ENCODE data around the gene TTLL11.

DNA sequence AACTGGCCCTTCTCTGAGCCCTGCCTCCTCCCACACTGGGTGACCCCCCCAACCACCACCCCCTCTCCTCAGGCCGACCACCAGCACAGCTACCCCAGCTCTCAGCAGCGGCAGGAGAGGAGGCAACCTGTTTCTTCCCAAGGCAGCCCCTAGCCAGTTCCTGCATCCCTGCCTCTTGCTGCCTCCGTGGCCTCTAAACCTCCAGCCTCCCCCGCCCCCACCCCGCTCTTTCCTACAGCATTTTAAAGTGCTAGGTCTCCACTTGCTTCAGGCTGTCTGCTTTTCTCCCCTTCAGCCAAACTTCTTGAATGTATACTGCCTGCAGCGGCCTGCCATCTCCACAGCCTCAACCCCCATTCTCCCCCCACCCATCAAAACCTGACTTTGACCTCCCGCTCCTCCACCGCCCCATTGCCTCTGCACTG, 306.1 kb downstream of the TTLL11 start:
- TF ChIP-seq RAD21 (IDR thresholded peaks at IDR 0.05; ENCODE audit: low read depth), result no peak
- TF ChIP-seq, protein P1, sequence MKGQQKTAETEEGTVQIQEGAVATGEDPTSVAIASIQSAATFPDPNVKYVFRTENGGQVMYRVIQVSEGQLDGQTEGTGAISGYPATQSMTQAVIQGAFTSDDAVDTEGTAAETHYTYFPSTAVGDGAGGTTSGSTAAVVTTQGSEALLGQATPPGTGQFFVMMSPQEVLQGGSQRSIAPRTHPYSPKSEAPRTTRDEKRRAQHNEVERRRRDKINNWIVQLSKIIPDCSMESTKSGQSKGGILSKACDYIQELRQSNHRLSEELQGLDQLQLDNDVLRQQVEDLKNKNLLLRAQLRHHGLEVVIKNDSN (IDR thresholded peaks at IDR 0.05), result no peak
- TF ChIP-seq, protein P2, sequence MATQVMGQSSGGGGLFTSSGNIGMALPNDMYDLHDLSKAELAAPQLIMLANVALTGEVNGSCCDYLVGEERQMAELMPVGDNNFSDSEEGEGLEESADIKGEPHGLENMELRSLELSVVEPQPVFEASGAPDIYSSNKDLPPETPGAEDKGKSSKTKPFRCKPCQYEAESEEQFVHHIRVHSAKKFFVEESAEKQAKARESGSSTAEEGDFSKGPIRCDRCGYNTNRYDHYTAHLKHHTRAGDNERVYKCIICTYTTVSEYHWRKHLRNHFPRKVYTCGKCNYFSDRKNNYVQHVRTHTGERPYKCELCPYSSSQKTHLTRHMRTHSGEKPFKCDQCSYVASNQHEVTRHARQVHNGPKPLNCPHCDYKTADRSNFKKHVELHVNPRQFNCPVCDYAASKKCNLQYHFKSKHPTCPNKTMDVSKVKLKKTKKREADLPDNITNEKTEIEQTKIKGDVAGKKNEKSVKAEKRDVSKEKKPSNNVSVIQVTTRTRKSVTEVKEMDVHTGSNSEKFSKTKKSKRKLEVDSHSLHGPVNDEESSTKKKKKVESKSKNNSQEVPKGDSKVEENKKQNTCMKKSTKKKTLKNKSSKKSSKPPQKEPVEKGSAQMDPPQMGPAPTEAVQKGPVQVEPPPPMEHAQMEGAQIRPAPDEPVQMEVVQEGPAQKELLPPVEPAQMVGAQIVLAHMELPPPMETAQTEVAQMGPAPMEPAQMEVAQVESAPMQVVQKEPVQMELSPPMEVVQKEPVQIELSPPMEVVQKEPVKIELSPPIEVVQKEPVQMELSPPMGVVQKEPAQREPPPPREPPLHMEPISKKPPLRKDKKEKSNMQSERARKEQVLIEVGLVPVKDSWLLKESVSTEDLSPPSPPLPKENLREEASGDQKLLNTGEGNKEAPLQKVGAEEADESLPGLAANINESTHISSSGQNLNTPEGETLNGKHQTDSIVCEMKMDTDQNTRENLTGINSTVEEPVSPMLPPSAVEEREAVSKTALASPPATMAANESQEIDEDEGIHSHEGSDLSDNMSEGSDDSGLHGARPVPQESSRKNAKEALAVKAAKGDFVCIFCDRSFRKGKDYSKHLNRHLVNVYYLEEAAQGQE (IDR thresholded peaks at IDR 0.05; ENCODE audit: low read depth), result no peak

Measured in Ishikawa (cell line).